ENCODE results near the gene MOG. TPM values are rescaled to one million over a fixed set of nuclear protein-coding genes. Genes with fewer than 3 reads are reported as not detected.
A peak's percentile ranks its signal among the peaks of the same experiment; 100 is the strongest.

Gene MOG
- polyA plus RNA-seq, 3 donors = not detected

GRCh38 chr6:29681811-29682210 is 24.9 kb downstream of the MOG start:
- H4K20me1 ChIP-seq (ENCODE audit: insufficient read depth, low read length) = no peaks in the 10 kb centered on the region
- Mint-ChIP-seq H3K36me3 (no peaks in the 10 kb centered on the region), H3K27me3 (ENCODE audit: low read depth in 3 of 3) (peaks cover 9 to 21% (median 10%) of the 10 kb centered on the region in 3 donors), H3K9me3 (peaks cover 0 to 8% (median 4%) of the 10 kb centered on the region in 7 donors), H3K4me3 (no peak overlapping the region), H3K4me1 (peaks cover 7% of the 10 kb centered on the region), H3K27ac (no peak overlapping the region)
- H3K9ac ChIP-seq (ENCODE audit: insufficient read depth, low read length, poor library complexity, severe bottlenecking) = no peak overlapping the region
- 95% methylated on average over 6 of the region's 8 CpGs for WGBS (ENCODE audit: insufficient coverage)
- no peaks in the 10 kb centered on the region for H3K79me2 ChIP-seq (ENCODE audit: insufficient read depth, low read length)
- no peak for DNase-seq
- H3K27ac ChIP-seq (ENCODE audit: low read depth in 1 of 2, low read length in 2 of 2) = no peak overlapping the region
- H3K27me3 ChIP-seq (ENCODE audit: control insufficient read depth in 2 of 2, insufficient read depth in 2 of 2, low read length in 2 of 2) = no peaks in the 10 kb centered on the region
- H3K4me1 ChIP-seq (ENCODE audit: control insufficient read depth in 1 of 2, insufficient read depth in 2 of 2, low read length in 2 of 2) = no peaks in the 10 kb centered on the region
- no peak overlapping the region for H2AFZ ChIP-seq (ENCODE audit: insufficient read depth, low read depth, low read length, poor library complexity, severe bottlenecking)
- H3K9me3 ChIP-seq (replicated peaks in 1 of 2; ENCODE audit: control insufficient read depth in 1 of 2, insufficient read depth in 1 of 2, low read length in 2 of 2) = peaks cover 0 to 7% of the 10 kb centered on the region in 2 donors
- intact Hi-C loops (cut with micrococcal nuclease) = no loop called here
- H3K36me3 ChIP-seq (replicated peaks in 1 of 2; ENCODE audit: control insufficient read depth in 1 of 2, insufficient read depth in 2 of 2, low read length in 2 of 2) = no peaks in the 10 kb centered on the region
- no peak overlapping the region for H3K4me2 ChIP-seq (replicated peaks; ENCODE audit: extremely low read depth, low read length, poor library complexity, severe bottlenecking)
- TF ChIP-seq, protein P1, sequence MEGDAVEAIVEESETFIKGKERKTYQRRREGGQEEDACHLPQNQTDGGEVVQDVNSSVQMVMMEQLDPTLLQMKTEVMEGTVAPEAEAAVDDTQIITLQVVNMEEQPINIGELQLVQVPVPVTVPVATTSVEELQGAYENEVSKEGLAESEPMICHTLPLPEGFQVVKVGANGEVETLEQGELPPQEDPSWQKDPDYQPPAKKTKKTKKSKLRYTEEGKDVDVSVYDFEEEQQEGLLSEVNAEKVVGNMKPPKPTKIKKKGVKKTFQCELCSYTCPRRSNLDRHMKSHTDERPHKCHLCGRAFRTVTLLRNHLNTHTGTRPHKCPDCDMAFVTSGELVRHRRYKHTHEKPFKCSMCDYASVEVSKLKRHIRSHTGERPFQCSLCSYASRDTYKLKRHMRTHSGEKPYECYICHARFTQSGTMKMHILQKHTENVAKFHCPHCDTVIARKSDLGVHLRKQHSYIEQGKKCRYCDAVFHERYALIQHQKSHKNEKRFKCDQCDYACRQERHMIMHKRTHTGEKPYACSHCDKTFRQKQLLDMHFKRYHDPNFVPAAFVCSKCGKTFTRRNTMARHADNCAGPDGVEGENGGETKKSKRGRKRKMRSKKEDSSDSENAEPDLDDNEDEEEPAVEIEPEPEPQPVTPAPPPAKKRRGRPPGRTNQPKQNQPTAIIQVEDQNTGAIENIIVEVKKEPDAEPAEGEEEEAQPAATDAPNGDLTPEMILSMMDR (IDR thresholded peaks at IDR 0.05) = no peak
- no peak overlapping the region for H3K4me3 ChIP-seq (replicated peaks in 1 of 3; ENCODE audit: low read depth in 2 of 3, low read length in 3 of 3)

- Mint-ChIP-seq H3K4me3 (peak overlapping the region in 1 of 2 donors; percentile 65), H3K27ac (no peak overlapping the region), H3K27me3 (ENCODE audit: low read depth in 3 of 3) (peaks cover 1 to 16% (median 3%) of the 10 kb centered on the region in 3 donors), H3K9me3 (peaks cover 0 to 10% (median 1%) of the 10 kb centered on the region in 7 donors), H3K36me3 (no peaks in the 10 kb centered on the region), H3K4me1 (peaks cover 2% of the 10 kb centered on the region)
- Histone ChIP-seq H3K4me2 (replicated peaks; ENCODE audit: extremely low read depth, low read length, poor library complexity, severe bottlenecking) (no peak overlapping the region), H4K20me1 (ENCODE audit: insufficient read depth, low read length) (no peaks in the 10 kb centered on the region), H3K36me3 (replicated peaks in 1 of 2; ENCODE audit: control insufficient read depth in 1 of 2, insufficient read depth in 2 of 2, low read length in 2 of 2) (no peaks in the 10 kb centered on the region), H3K27me3 (ENCODE audit: control insufficient read depth in 2 of 2, insufficient read depth in 2 of 2, low read length in 2 of 2) (no peaks in the 10 kb centered on the region), H2AFZ (ENCODE audit: insufficient read depth, low read depth, low read length, poor library complexity, severe bottlenecking) (peak overlapping the region; percentile 24), H3K9me3 (replicated peaks in 1 of 2; ENCODE audit: control insufficient read depth in 1 of 2, insufficient read depth in 1 of 2, low read length in 2 of 2) (no peaks in the 10 kb centered on the region), H3K9ac (ENCODE audit: insufficient read depth, low read length, poor library complexity, severe bottlenecking) (no peak overlapping the region), H3K27ac (ENCODE audit: low read depth in 1 of 2, low read length in 2 of 2) (no peak overlapping the region), H3K79me2 (ENCODE audit: insufficient read depth, low read length) (no peaks in the 10 kb centered on the region), H3K4me1 (ENCODE audit: control insufficient read depth in 1 of 2, insufficient read depth in 2 of 2, low read length in 2 of 2) (no peaks in the 10 kb centered on the region), H3K4me3 (replicated peaks in 1 of 3; ENCODE audit: low read depth in 2 of 3, low read length in 3 of 3) (no peak overlapping the region)
- TF ChIP-seq, protein P1 (IDR thresholded peaks at IDR 0.05) = no peak
- intact Hi-C loops (cut with micrococcal nuclease) = no loop called here
- DNase-seq = no peak
- WGBS (ENCODE audit: insufficient coverage) = 75% methylated on average over 9 of the region's 15 CpGs
These were observed 28.9 kb downstream of the MOG start for GRCh38 chr6:29685718-29686326.
